Glutamatergic neuron (in vitro differentiated cells): ENCODE results near the gene TNFRSF12A. TPM values are rescaled to one million over a fixed set of nuclear protein-coding genes. Genes with fewer than 3 reads are reported as not detected.

Experiments
- DNase-seq: peaks from one replicate; pipeline ENCODE4 v3.0.0; 2022
- H3K27ac Mint-ChIP-seq: one replicate; pipeline ENCODE4 v1.8.0; 2020; ENCODE audit warnings: mild to moderate bottlenecking, mixed read lengths, inconsistent platforms; ENCODE audit not compliant: unreplicated experiment
- H3K27me3 Mint-ChIP-seq: one replicate; pipeline ENCODE4 v1.8.0; 2020; ENCODE audit warnings: mild to moderate bottlenecking, moderate library complexity, mixed read lengths, inconsistent platforms; ENCODE audit not compliant: unreplicated experiment
- H3K36me3 Mint-ChIP-seq: one replicate; pipeline ENCODE4 v1.8.0; 2020; ENCODE audit warnings: mild to moderate bottlenecking, mixed read lengths, inconsistent platforms; ENCODE audit not compliant: unreplicated experiment
- H3K4me1 Mint-ChIP-seq: one replicate; pipeline ENCODE4 v1.8.0; 2020; ENCODE audit warnings: mild to moderate bottlenecking, low read depth, mixed read lengths, inconsistent platforms; ENCODE audit not compliant: unreplicated experiment
- H3K4me3 Mint-ChIP-seq: one replicate; pipeline ENCODE4 v1.8.0; 2020; ENCODE audit warnings: mild to moderate bottlenecking, mixed read lengths, inconsistent platforms; ENCODE audit not compliant: unreplicated experiment
- H3K9me3 Mint-ChIP-seq: one replicate; pipeline ENCODE4 v1.8.0; 2020; ENCODE audit warnings: mild to moderate bottlenecking, moderate library complexity, mixed read lengths, inconsistent platforms; ENCODE audit not compliant: unreplicated experiment
- total RNA-seq: library from RNA; stranded (reverse); fragmentation: NEBNext Ultra II Directional; extraction: Animal tissue kit (Norgen Biotek cat#: 25700); gene quantifications from one replicate; pipeline ENCODE4 v1.2.1, GENCODE V29; 2021; ENCODE audit not compliant: unreplicated experiment
- TF ChIP-seq, protein P1 (sequence below): fragments of 200-600 bp; sonication (generic); IDR thresholded peaks from one replicate; pipeline ENCODE4 v1.5.0; 2021; ENCODE audit not compliant: partially characterized antibody, unreplicated experiment

Gene TNFRSF12A
- total RNA-seq, 1 donor from 2014 or later = 4.2 TPM

DNA sequence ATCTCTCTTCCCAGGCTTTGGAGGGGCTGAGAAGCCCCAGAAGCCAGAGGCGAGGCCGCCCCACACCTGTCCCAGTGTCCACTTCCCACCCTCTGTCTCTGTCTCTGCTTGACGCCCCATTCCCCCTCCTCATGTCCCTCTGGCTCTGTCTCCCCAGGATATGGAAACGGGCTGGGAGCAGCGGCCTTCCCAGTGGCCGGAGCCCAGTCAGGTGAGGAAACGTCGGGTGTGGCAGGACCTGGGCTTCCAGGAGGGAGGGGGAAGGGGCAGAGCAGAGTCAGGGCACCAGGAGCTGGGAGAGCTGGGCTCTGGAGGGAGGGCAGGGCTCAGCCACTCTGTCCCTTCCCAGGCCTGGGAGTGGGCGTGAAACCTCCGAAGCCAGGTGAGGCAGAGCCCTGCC lies 29.3 kb upstream of the TNFRSF12A start:
- TF ChIP-seq, protein P1, sequence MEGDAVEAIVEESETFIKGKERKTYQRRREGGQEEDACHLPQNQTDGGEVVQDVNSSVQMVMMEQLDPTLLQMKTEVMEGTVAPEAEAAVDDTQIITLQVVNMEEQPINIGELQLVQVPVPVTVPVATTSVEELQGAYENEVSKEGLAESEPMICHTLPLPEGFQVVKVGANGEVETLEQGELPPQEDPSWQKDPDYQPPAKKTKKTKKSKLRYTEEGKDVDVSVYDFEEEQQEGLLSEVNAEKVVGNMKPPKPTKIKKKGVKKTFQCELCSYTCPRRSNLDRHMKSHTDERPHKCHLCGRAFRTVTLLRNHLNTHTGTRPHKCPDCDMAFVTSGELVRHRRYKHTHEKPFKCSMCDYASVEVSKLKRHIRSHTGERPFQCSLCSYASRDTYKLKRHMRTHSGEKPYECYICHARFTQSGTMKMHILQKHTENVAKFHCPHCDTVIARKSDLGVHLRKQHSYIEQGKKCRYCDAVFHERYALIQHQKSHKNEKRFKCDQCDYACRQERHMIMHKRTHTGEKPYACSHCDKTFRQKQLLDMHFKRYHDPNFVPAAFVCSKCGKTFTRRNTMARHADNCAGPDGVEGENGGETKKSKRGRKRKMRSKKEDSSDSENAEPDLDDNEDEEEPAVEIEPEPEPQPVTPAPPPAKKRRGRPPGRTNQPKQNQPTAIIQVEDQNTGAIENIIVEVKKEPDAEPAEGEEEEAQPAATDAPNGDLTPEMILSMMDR = no peak

DNA sequence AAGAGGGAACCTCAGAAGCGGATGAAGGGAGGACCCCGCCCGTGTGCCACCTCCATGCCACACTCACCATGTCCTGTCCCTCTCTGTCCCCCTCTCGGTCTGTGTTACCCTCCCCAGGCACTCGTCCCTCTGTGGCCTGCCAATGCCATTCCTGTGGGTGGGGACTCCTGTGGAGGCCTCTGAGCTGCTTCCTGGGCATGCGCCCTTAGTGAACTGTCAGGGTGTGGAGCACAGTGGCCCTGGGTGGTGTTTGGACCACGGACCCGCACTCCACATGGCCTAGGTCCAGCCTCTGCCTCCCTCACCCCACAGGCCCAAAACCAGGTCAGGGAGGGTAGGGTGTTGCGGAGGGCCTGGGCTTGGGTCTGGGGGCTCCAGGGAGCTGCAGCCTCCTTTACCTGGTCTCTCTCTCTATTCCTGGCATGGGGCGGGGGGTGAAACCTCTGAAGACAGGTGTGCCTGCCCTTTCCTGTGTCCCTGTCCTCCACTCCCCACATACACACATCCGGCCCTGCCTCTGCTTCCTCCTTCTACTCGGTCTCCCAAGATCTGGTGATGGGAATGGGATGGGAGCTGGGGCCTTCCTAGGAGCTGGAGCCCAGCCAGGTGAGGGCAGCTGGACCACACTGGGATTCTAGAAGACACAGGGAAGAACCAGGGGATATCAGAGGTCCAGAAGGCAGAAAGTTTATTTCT lies 28.5 kb upstream of the TNFRSF12A start:
- H3K27ac Mint-ChIP-seq = no peak overlapping the region
- TF ChIP-seq, protein P1 = no peak
- H3K9me3 Mint-ChIP-seq = no peaks in the 10 kb centered on the region
- H3K4me3 Mint-ChIP-seq = no peak overlapping the region
- no peaks in the 10 kb centered on the region for H3K36me3 Mint-ChIP-seq
- DNase-seq = no peak
- peaks cover 3% of the 10 kb centered on the region for H3K27me3 Mint-ChIP-seq
- no peaks in the 10 kb centered on the region for H3K4me1 Mint-ChIP-seq

More for the DNA sequence above, 29.3 kb upstream of the TNFRSF12A start:
- no peaks in the 10 kb centered on the region for H3K36me3 Mint-ChIP-seq
- no peak overlapping the region for H3K27ac Mint-ChIP-seq
- H3K4me1 Mint-ChIP-seq = no peaks in the 10 kb centered on the region
- DNase-seq = no peak
- H3K27me3 Mint-ChIP-seq = peaks cover 2% of the 10 kb centered on the region
- H3K4me3 Mint-ChIP-seq = no peak overlapping the region
- H3K9me3 Mint-ChIP-seq = no peaks in the 10 kb centered on the region

DNA sequence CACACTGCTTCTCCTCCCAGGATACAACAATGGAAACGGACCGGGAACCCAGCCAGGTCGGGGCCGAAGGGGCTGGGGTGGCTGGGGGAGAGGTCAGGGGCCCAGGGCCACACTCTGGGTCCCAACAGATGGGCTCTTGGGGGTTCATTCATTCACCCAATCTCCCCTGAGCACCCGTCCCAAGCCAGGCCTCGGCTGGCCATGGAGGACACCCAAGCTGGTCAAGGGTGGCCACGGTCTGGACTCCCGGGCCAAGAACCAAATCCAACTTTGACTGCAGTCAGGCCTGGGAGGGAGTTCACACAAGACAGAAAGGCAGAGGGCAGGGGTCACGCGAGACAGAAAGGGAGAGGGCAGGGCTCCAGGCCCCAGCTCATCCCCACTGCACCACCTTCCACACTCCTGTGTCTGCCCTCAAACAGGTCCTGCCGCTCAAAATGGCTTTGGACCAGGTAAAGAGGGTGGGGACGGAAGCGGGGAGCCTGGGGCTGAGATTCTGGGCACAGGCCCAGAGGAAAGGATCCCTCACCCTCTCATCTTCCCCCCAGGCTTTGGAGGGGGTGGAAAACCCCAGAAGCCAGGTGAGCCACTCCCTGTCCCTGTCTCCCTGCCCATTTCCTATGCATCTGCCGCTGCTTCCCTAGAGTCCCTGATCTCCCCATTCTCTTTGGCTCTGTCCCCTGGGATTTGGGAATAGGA lies 27.6 kb upstream of the TNFRSF12A start:
- H3K4me1 Mint-ChIP-seq = no peaks in the 10 kb centered on the region
- TF ChIP-seq, protein P1 = no peak
- H3K9me3 Mint-ChIP-seq = no peaks in the 10 kb centered on the region
- H3K4me3 Mint-ChIP-seq = no peak overlapping the region
- no peak overlapping the region for H3K27ac Mint-ChIP-seq
- no peaks in the 10 kb centered on the region for H3K36me3 Mint-ChIP-seq
- peaks cover 1% of the 10 kb centered on the region for H3K27me3 Mint-ChIP-seq
- DNase-seq = no peak

DNA sequence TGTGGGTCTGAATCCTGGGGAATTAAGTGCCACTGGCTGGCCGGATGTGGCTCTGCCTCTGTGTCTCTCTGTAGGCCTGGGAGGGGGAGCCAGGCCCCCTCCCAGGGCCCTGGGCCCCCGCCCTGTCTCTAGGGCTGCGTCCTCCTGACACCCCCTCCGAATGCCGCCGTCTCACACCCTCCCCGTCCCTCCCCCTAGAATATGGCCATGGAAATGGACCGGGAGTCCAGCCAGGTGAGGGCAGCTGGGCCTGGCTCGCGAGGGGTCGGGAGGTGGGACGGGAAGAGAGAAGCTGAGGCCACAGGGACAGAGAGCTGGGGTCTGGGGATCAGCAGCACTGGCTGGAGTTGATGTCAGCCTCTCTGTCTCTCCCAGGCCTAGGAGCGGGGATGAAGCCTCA lies 23.9 kb upstream of the TNFRSF12A start:
- Mint-ChIP-seq H3K9me3 (no peaks in the 10 kb centered on the region), H3K27ac (no peak overlapping the region), H3K27me3 (peaks cover 7% of the 10 kb centered on the region), H3K36me3 (no peaks in the 10 kb centered on the region), H3K4me1 (no peaks in the 10 kb centered on the region), H3K4me3 (no peak overlapping the region)
- DNase-seq = no peak
- TF ChIP-seq, protein P1 = no peak

DNA sequence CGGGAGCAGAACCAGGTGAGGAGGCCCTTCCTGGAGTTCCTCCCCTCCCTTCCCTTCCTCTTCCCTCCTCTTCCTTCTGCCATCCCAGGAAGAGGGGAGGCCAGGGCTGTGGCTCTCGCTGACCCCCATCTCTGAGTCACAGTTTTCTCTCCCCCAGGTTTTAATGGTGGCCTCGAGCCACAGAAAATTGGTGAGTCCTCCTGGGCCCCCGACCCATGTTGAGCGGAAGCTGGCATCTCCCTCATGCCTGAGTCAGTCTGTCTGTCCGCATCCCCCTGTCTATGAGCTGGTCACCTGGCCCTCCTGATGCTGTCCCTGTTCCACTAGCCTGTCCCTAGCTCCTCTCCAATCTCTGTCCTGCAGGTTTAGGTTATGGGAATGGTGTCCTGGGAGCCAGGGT lies 20.2 kb upstream of the TNFRSF12A start:
- DNase-seq = no peak
- no peaks in the 10 kb centered on the region for H3K36me3 Mint-ChIP-seq
- TF ChIP-seq, protein P1 = no peak
- H3K4me1 Mint-ChIP-seq = no peaks in the 10 kb centered on the region
- H3K27ac Mint-ChIP-seq = no peak overlapping the region
- peaks cover 9% of the 10 kb centered on the region for H3K27me3 Mint-ChIP-seq
- H3K9me3 Mint-ChIP-seq = no peaks in the 10 kb centered on the region
- H3K4me3 Mint-ChIP-seq = no peak overlapping the region
